COLO668 (cell line): ENCODE data around the gene NEIL3.
"Not testable (repeated sequence)": the region's sequence is repeated elsewhere in the genome, so short reads cannot be mapped to it uniquely, and the experiment has no call there.

Source experiments
- DNase-seq: peaks from one replicate; lab custom pipeline; 2025; ENCODE audit not compliant: unreplicated experiment; lab: John Stamatoyannopoulos, UW

NEIL3 gene

GRCh38 chr4:177297785-177298391 is 11.8 kb upstream of the NEIL3 start:
- DNase-seq = no peak

- no peak for DNase-seq
These were observed 8.5 kb upstream of the NEIL3 start for GRCh38 chr4:177301126-177301639.

GRCh38 chr4:177302371-177303100 is 7.1 kb upstream of the NEIL3 start:
- DNase-seq = no peak

- no peak for DNase-seq
These were observed 5.6 kb upstream of the NEIL3 start for GRCh38 chr4:177304094-177304493.

- DNase-seq = not testable (repeated sequence)
These were observed 4.8 kb upstream of the NEIL3 start for GRCh38 chr4:177304864-177305263.

GRCh38 chr4:177308125-177308524 is 1.5 kb upstream of the NEIL3 start:
- no peak for DNase-seq

GRCh38 chr4:177308847-177309521 is 690 bp upstream of the NEIL3 start:
- no peak for DNase-seq

GRCh38 chr4:177311589-177311988 is 1.9 kb downstream of the NEIL3 start:
- no peak for DNase-seq

- DNase-seq = no peak
These were observed 3.6 kb downstream of the NEIL3 start for GRCh38 chr4:177313263-177313662.

GRCh38 chr4:177315767-177316464 is 6.2 kb downstream of the NEIL3 start:
- no peak for DNase-seq

GRCh38 chr4:177320721-177321120 is 11.0 kb downstream of the NEIL3 start:
- no peak for DNase-seq

GRCh38 chr4:177321647-177322046 is 12.0 kb downstream of the NEIL3 start:
- DNase-seq = no peak

GRCh38 chr4:177322266-177322665 is 12.6 kb downstream of the NEIL3 start:
- DNase-seq = no peak

- DNase-seq = no peak
These were observed 13.2 kb downstream of the NEIL3 start for GRCh38 chr4:177322881-177323280.

- DNase-seq = no peak
These were observed 13.7 kb downstream of the NEIL3 start for GRCh38 chr4:177323416-177323815.

GRCh38 chr4:177332119-177332518 is 22.4 kb downstream of the NEIL3 start:
- DNase-seq = no peak

- DNase-seq = no peak
These were observed 30.1 kb downstream of the NEIL3 start for GRCh38 chr4:177339477-177340374.

- DNase-seq = no peak
These were observed 38.7 kb downstream of the NEIL3 start for GRCh38 chr4:177348348-177348747.

- no peak for DNase-seq
These were observed 39.5 kb downstream of the NEIL3 start for GRCh38 chr4:177349191-177349590.

- DNase-seq = no peak
These were observed 42.1 kb downstream of the NEIL3 start for GRCh38 chr4:177351622-177352244.
